Measurements from ENCODE around the gene PCDHGB7. TPM values are rescaled to one million over a fixed set of nuclear protein-coding genes. Genes with fewer than 3 reads are reported as not detected.
"Not testable (repeated sequence)": the region's sequence is repeated elsewhere in the genome, so short reads cannot be mapped to it uniquely, and the experiment has no call there.

PCDHGB7 gene
- total and polyA plus RNA-seq, 2 donors (not counting 1 experiment from before 2014, with no cell fraction given): 13.0 to 15.3 TPM

DNA sequence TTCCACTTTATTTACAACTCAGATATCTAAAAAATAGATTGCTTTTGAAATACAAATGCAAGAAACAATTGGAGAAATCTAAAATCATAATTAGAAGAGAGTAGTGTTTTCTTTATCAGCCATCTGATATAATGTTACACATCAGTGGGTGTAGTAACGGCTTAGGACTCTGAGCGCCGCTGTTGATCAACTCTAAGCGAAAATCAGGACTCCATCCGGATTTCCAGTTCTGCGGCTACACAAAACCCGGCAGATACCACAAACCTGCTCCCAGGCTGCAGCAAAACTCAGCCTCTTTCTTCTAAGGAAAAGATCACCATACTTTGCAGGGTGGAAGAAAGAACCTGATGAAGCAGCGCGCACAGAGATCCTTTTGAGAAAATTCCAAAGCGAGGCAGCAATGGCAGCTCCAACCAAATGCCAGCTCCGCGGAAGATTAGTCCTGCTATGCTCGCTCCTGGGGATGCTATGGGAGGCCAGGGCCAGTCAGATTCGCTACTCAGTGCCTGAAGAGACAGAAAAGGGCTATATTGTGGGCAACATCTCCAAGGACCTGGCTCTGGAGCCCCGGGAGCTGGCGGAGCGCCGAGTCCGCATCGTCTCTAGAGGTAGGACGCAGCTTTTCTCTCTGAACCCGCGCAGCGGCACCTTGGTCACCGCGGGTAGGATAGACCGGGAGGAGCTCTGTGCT is 14.8 kb upstream of the PCDHGB7 start, which contains the start of gene PCDHGA9:
Gene PCDHGA9 (plus strand): TSS at position 226 of the 691 bp plus-strand sequence. CDS start 175 bp downstream, at position 401.
- Histone ChIP-seq H3K4me1 (ENCODE audit: control insufficient read depth, extremely low read depth, insufficient read depth, low read length) (no peaks in the 10 kb centered on the region), H3K9ac (ENCODE audit: insufficient read depth, low read length) (no peak within 1 kb of the TSS), H3K27ac (ENCODE audit: insufficient read depth, low read length) (no peak within 1 kb of the TSS), H3K4me3 (replicated peaks in 1 of 4; ENCODE audit: control extremely low read depth in 1 of 4, insufficient read depth in 1 of 4, low read depth in 3 of 4, low read length in 4 of 4) (peak within 1 kb of the TSS; percentile 8 to 50 (median 17)), H3K4me2 (ENCODE audit: extremely low read depth, insufficient read depth, low read length) (peak within 1 kb of the TSS; percentile 62), H4K20me1 (ENCODE audit: control insufficient read depth, extremely low read depth, insufficient read depth, low read length) (no peaks in the 10 kb centered on the region), H2AFZ (ENCODE audit: low read length) (no peak within 1 kb of the TSS), H3K36me3 (ENCODE audit: control insufficient read depth, insufficient read depth, low read length) (no peaks in the 10 kb centered on the region), H3K79me2 (ENCODE audit: control insufficient read depth, insufficient read depth, low read length) (no peaks in the 10 kb centered on the region), H3K27me3 (ENCODE audit: control insufficient read depth, insufficient read depth, low read length) (no peaks in the 10 kb centered on the region), H3K9me3 (ENCODE audit: control insufficient read depth, insufficient read depth, low read depth, low read length) (peaks cover 4% of the 10 kb centered on the region)
- no peak for TF ChIP-seq EZH2 (IDR thresholded peaks at IDR 0.05; ENCODE audit: low read length, missing control alignments)
- TF ChIP-seq, protein P1, sequence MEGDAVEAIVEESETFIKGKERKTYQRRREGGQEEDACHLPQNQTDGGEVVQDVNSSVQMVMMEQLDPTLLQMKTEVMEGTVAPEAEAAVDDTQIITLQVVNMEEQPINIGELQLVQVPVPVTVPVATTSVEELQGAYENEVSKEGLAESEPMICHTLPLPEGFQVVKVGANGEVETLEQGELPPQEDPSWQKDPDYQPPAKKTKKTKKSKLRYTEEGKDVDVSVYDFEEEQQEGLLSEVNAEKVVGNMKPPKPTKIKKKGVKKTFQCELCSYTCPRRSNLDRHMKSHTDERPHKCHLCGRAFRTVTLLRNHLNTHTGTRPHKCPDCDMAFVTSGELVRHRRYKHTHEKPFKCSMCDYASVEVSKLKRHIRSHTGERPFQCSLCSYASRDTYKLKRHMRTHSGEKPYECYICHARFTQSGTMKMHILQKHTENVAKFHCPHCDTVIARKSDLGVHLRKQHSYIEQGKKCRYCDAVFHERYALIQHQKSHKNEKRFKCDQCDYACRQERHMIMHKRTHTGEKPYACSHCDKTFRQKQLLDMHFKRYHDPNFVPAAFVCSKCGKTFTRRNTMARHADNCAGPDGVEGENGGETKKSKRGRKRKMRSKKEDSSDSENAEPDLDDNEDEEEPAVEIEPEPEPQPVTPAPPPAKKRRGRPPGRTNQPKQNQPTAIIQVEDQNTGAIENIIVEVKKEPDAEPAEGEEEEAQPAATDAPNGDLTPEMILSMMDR (conservative IDR thresholded peaks at IDR 0.05 in 1 of 2, IDR thresholded peaks at IDR 0.05 in 1 of 2; ENCODE audit: low read depth in 1 of 2, low read length in 2 of 2): peak; percentile 40 to 49
- DNase-seq (ENCODE audit: low read depth in 2 of 2): peak; percentile 24 to 57

- Histone ChIP-seq H3K9me3 (ENCODE audit: control insufficient read depth, insufficient read depth, low read depth, low read length) (peaks cover 4% of the 10 kb centered on the region), H3K4me3 (replicated peaks in 1 of 4; ENCODE audit: control extremely low read depth in 1 of 4, insufficient read depth in 1 of 4, low read depth in 3 of 4, low read length in 4 of 4) (peak overlapping the region in 1 of 4 experiments; percentile 50), H4K20me1 (ENCODE audit: control insufficient read depth, extremely low read depth, insufficient read depth, low read length) (no peaks in the 10 kb centered on the region), H3K79me2 (ENCODE audit: control insufficient read depth, insufficient read depth, low read length) (no peaks in the 10 kb centered on the region), H3K36me3 (ENCODE audit: control insufficient read depth, insufficient read depth, low read length) (no peaks in the 10 kb centered on the region), H3K4me1 (ENCODE audit: control insufficient read depth, extremely low read depth, insufficient read depth, low read length) (no peaks in the 10 kb centered on the region), H3K4me2 (ENCODE audit: extremely low read depth, insufficient read depth, low read length) (peak overlapping the region; percentile 29), H2AFZ (ENCODE audit: low read length) (no peak overlapping the region), H3K27ac (ENCODE audit: insufficient read depth, low read length) (no peak overlapping the region), H3K27me3 (ENCODE audit: control insufficient read depth, insufficient read depth, low read length) (no peaks in the 10 kb centered on the region), H3K9ac (ENCODE audit: insufficient read depth, low read length) (no peak overlapping the region)
- DNase-seq (ENCODE audit: low read depth in 2 of 2): no peak
- TF ChIP-seq, protein P1 (conservative IDR thresholded peaks at IDR 0.05 in 1 of 2, IDR thresholded peaks at IDR 0.05 in 1 of 2; ENCODE audit: low read depth in 1 of 2, low read length in 2 of 2): no peak
- no peak for TF ChIP-seq EZH2 (IDR thresholded peaks at IDR 0.05; ENCODE audit: low read length, missing control alignments)
Measured at GRCh38 chr5:141403387-141403786, 14.1 kb upstream of the PCDHGB7 start.

GRCh38 chr5:141407790-141408505 is 9.5 kb upstream of the PCDHGB7 start, which contains the start of gene PCDHGB6:
Gene PCDHGB6, plus strand, starts transcription at chr5:141408021. Its CDS starts 182 bp downstream, at chr5:141408203.
- not testable (repeated sequence) for H3K4me1 ChIP-seq (ENCODE audit: control insufficient read depth, extremely low read depth, insufficient read depth, low read length); H3K27me3 ChIP-seq (ENCODE audit: control insufficient read depth, insufficient read depth, low read length); H2AFZ ChIP-seq (ENCODE audit: low read length); H3K79me2 ChIP-seq (ENCODE audit: control insufficient read depth, insufficient read depth, low read length); H3K27ac ChIP-seq (ENCODE audit: insufficient read depth, low read length); H4K20me1 ChIP-seq (ENCODE audit: control insufficient read depth, extremely low read depth, insufficient read depth, low read length); H3K4me2 ChIP-seq (ENCODE audit: extremely low read depth, insufficient read depth, low read length); H3K9me3 ChIP-seq (ENCODE audit: control insufficient read depth, insufficient read depth, low read depth, low read length); H3K36me3 ChIP-seq (ENCODE audit: control insufficient read depth, insufficient read depth, low read length); H3K9ac ChIP-seq (ENCODE audit: insufficient read depth, low read length)
- H3K4me3 ChIP-seq (replicated peaks in 1 of 4; ENCODE audit: control extremely low read depth in 1 of 4, insufficient read depth in 1 of 4, low read depth in 3 of 4, low read length in 4 of 4): peak within 1 kb of the TSS in 3 of 4 experiments; percentile 9 to 41 (median 39)
- peak; percentile 30 to 54 for DNase-seq (ENCODE audit: low read depth in 2 of 2)
- TF ChIP-seq, protein P1 (conservative IDR thresholded peaks at IDR 0.05 in 1 of 2, IDR thresholded peaks at IDR 0.05 in 1 of 2; ENCODE audit: low read depth in 1 of 2, low read length in 2 of 2): peak; percentile 41 to 57
